HL-60 (cell line): Measurements from ENCODE around the gene NDUFA6.

Experiments used
- POLR2AphosphoS5 ChIP-seq: IDR thresholded peaks from 2 replicates; pipeline ENCODE4 v1.6.1; 2012; ENCODE audit warnings: low read depth
- TF ChIP-seq, protein P1 (sequence below): IDR thresholded peaks from one replicate; pipeline ENCODE4 v1.5.1; 2011; ENCODE audit warnings: low read length, control low read depth, inconsistent platforms; ENCODE audit not compliant: insufficient read depth

DNA sequence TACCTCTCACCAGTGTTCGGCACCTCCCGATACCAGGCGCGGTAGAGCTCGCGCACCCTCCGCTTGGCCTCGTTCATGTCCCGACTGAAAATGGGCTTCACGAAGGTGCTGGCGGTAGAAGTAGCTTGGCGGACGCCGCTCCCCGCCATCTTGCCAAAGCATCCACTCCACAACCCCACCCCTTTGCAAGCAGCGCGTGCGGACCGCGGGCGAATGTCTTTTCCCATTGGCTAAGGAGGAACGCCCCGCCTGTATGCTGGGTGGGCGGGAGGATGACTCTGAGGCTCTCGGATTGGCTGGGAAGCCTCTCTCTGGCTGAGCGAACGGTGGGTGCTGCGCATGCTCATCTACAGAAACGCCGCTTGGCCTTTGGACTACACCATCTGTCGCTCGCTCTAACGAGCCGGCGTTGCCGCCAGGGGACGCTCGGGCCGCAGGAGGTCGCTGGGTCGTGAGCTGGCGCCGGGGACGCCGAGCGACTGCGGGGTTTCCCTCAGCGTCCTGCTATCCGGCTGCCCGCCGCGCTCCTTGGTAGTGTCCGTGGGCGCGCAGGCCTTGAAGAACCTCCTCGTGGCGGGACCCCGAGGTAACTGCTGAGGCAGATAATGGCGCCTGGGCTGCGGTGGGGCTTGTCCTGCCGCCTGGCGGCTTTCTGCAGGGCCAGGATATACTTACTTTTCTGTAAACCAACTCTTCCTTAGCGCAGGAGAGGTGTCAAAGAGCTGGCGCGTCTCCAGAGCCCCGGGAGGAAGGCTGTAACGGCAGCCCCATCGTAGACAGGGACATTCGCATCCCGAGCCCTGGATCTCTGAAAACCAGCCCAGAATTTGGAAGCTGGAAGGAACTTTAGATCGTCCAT lies at the start of gene NDUFA6:
- peak; percentile 88 for TF ChIP-seq POLR2AphosphoS5
- TF ChIP-seq, protein P1, sequence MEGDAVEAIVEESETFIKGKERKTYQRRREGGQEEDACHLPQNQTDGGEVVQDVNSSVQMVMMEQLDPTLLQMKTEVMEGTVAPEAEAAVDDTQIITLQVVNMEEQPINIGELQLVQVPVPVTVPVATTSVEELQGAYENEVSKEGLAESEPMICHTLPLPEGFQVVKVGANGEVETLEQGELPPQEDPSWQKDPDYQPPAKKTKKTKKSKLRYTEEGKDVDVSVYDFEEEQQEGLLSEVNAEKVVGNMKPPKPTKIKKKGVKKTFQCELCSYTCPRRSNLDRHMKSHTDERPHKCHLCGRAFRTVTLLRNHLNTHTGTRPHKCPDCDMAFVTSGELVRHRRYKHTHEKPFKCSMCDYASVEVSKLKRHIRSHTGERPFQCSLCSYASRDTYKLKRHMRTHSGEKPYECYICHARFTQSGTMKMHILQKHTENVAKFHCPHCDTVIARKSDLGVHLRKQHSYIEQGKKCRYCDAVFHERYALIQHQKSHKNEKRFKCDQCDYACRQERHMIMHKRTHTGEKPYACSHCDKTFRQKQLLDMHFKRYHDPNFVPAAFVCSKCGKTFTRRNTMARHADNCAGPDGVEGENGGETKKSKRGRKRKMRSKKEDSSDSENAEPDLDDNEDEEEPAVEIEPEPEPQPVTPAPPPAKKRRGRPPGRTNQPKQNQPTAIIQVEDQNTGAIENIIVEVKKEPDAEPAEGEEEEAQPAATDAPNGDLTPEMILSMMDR: peak; percentile 97
